ENCODE measurements around the gene PFDN1.

- TF ChIP-seq, protein P1, sequence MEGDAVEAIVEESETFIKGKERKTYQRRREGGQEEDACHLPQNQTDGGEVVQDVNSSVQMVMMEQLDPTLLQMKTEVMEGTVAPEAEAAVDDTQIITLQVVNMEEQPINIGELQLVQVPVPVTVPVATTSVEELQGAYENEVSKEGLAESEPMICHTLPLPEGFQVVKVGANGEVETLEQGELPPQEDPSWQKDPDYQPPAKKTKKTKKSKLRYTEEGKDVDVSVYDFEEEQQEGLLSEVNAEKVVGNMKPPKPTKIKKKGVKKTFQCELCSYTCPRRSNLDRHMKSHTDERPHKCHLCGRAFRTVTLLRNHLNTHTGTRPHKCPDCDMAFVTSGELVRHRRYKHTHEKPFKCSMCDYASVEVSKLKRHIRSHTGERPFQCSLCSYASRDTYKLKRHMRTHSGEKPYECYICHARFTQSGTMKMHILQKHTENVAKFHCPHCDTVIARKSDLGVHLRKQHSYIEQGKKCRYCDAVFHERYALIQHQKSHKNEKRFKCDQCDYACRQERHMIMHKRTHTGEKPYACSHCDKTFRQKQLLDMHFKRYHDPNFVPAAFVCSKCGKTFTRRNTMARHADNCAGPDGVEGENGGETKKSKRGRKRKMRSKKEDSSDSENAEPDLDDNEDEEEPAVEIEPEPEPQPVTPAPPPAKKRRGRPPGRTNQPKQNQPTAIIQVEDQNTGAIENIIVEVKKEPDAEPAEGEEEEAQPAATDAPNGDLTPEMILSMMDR (IDR thresholded peaks at IDR 0.05 in 2 of 3, conservative IDR thresholded peaks at IDR 0.05 in 1 of 3; ENCODE audit: borderline replicate concordance in 1 of 3, insufficient read depth in 1 of 3, low read depth in 2 of 3, low read length in 2 of 3) = no peak
- TF ChIP-seq POLR2A (IDR thresholded peaks at IDR 0.05; ENCODE audit: borderline replicate concordance, extremely low read depth, insufficient read depth, insufficient read length) (no peak), JUND (IDR thresholded peaks at IDR 0.05) (peak; percentile 50; the same call in 1 of the 2 replicates), ZNF274 (IDR thresholded peaks at IDR 0.05; ENCODE audit: low read depth, low read length) (no peak), POLR2AphosphoS5 (IDR thresholded peaks at IDR 0.05; ENCODE audit: low read depth, low read length) (no peak), EZH2 (IDR thresholded peaks at IDR 0.05) (no peak), YY1 (IDR thresholded peaks at IDR 0.05; ENCODE audit: extremely low read depth, insufficient replicate concordance, low read depth, low read length) (no peak), SIN3A (IDR thresholded peaks at IDR 0.05; ENCODE audit: low read depth) (no peak), CEBPB (IDR thresholded peaks at IDR 0.05; ENCODE audit: low read depth) (no peak)
- TF ChIP-seq, protein P2, sequence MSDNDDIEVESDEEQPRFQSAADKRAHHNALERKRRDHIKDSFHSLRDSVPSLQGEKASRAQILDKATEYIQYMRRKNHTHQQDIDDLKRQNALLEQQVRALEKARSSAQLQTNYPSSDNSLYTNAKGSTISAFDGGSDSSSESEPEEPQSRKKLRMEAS (IDR thresholded peaks at IDR 0.05) = no peak
- TF ChIP-seq, protein P3, sequence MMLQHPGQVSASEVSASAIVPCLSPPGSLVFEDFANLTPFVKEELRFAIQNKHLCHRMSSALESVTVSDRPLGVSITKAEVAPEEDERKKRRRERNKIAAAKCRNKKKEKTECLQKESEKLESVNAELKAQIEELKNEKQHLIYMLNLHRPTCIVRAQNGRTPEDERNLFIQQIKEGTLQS (IDR thresholded peaks at IDR 0.05) = no peak
- TF ChIP-seq, protein P4, sequence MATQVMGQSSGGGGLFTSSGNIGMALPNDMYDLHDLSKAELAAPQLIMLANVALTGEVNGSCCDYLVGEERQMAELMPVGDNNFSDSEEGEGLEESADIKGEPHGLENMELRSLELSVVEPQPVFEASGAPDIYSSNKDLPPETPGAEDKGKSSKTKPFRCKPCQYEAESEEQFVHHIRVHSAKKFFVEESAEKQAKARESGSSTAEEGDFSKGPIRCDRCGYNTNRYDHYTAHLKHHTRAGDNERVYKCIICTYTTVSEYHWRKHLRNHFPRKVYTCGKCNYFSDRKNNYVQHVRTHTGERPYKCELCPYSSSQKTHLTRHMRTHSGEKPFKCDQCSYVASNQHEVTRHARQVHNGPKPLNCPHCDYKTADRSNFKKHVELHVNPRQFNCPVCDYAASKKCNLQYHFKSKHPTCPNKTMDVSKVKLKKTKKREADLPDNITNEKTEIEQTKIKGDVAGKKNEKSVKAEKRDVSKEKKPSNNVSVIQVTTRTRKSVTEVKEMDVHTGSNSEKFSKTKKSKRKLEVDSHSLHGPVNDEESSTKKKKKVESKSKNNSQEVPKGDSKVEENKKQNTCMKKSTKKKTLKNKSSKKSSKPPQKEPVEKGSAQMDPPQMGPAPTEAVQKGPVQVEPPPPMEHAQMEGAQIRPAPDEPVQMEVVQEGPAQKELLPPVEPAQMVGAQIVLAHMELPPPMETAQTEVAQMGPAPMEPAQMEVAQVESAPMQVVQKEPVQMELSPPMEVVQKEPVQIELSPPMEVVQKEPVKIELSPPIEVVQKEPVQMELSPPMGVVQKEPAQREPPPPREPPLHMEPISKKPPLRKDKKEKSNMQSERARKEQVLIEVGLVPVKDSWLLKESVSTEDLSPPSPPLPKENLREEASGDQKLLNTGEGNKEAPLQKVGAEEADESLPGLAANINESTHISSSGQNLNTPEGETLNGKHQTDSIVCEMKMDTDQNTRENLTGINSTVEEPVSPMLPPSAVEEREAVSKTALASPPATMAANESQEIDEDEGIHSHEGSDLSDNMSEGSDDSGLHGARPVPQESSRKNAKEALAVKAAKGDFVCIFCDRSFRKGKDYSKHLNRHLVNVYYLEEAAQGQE (IDR thresholded peaks at IDR 0.05; ENCODE audit: low read depth) = no peak
Observed at GRCh38 chr5:140202078-140202477, 100.8 kb downstream of the PFDN1 start.
